Psoas muscle (tissue), 8 donors: Measurements from ENCODE around the gene VPS72. TPM values are rescaled to one million over a fixed set of nuclear protein-coding genes. Genes with fewer than 3 reads are reported as not detected.
A peak's percentile ranks its signal among the peaks of the same experiment; 100 is the strongest.

Experiments
- ATAC-seq, 4 donors: fragments of 200-7000 bp; cut with Tn5 transposase; one replicate each; pipeline ENCODE4 v1.9.1; 2020; ENCODE audit warnings: moderate library complexity in 3 of 4, mild to moderate bottlenecking in 2 of 4
- DNase-seq, 2 donors: peaks; one replicate each; pipeline ENCODE4 v3.0.0-alpha.2; 2020
- H3K27ac ChIP-seq: fragments of 200-600 bp; one replicate; pipeline ENCODE4 v1.8.0; 2022
- H3K27me3 ChIP-seq, 3 donors: fragments of 200-600 bp in 1 of 3; one replicate each; pipeline versions ENCODE4 v1.6.1 to v1.8.0; 2013 to 2022; ENCODE audit warnings: low read length in 2 of 3, mild to moderate bottlenecking in 2 of 3, moderate library complexity in 1 of 3; ENCODE audit not compliant: insufficient read depth in 3 of 3
- H3K36me3 ChIP-seq, 2 donors: fragments of 200-600 bp in 1 of 2; one replicate each; pipeline versions ENCODE4 v1.6.1 to v1.8.0; 2013 to 2022; ENCODE audit warnings: low read depth in 1 of 2, mild to moderate bottlenecking in 1 of 2, moderate library complexity in 1 of 2; ENCODE audit not compliant: insufficient read depth in 1 of 2
- H3K4me1 ChIP-seq: fragments of 200-600 bp; one replicate; pipeline ENCODE4 v1.8.0; 2022
- H3K4me3 ChIP-seq: fragments of 200-600 bp; one replicate; pipeline ENCODE4 v1.8.0; 2022; ENCODE audit warnings: mild to moderate bottlenecking
- H3K9me3 ChIP-seq: fragments of 200-600 bp; one replicate; pipeline ENCODE4 v1.8.0; 2022
- WGBS, 3 donors: extraction: QIAGEN DNeasy Blood & Tissue Kit; methylation state at CpG; one replicate each; pipeline versions ENCODE4 v1.1.6 to v1.1.7; 2013; 5-methylcytosine and 5-hydroxymethylcytosine counted together
- intact Hi-C, 2 donors: fragments of 100-400 bp; cut with DNase I; formaldehyde crosslinking; loops; one replicate each; pipeline versions ENCODE4 v1.11.0 to v1.14.2; 2022
- polyA plus RNA-seq, 3 donors: library from polyadenylated mRNA; stranded (reverse); fragments of 200-250 nt; gene quantifications; one replicate each; pipeline ENCODE4 v1.2.3, GENCODE V29; 2013
- total RNA-seq, 4 donors: library from RNA; stranded (reverse); fragmentation: NEBNext Ultra II Directional in 2 of 4; extraction: Animal tissue kit (Norgen Biotek cat#: 25700) in 2 of 4; gene quantifications; one replicate each; pipeline versions ENCODE4 v1.2.1 to v1.2.4, GENCODE V29; 2021 to 2023
- TF ChIP-seq, protein P1 (sequence below): fragments of 200-600 bp; IDR thresholded peaks from one replicate; pipeline ENCODE4 v1.8.0; 2022; ENCODE audit warnings: antibody characterized with exemption
- donor health status: healthy with polysubstance abuse.
- donor health status: DM: no; HTN: no; CAD: no; lungs with moderate emphysema.
- donor health status: Bipolar disorder and iron deficiency.
- donor health status: healthy.
- donor health status: DM: yes; HTN: yes; CAD: no.
- donor health status: DM: no; HTN: no; CAD: no.
- donor health status: DM: no; HTN: no; CAD: no.
- donor health status: DM: yes; HTN: yes; CAD: no.

VPS72 gene
- total and polyA plus RNA-seq, 7 donors: 30.8 to 112 (median 66.0) TPM

DNA sequence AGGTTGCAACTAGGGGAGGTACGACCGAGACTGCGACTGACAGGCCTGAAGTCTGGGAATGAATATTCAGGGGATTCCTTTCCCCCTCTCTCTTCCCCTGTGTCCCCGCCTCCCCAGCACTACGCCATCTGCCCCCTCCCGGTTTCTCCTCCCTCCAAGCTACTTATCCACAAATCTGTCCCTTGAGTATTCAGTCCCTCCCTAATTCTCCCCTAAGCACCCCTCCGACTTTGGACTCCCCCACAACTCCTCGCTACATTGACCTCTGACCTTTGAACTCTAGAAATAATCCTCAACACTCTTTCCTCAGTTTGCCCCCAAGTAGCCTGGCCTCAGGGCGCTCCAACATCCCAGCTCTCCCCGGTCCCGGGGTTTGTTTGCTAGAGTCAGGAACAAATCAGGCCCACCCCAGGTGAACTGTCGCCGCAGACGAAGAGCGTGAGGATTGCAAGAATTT is 24.7 kb downstream of the VPS72 start:
- Histone ChIP-seq H3K9me3 (no peaks in the 10 kb centered on the region), H3K4me1 (peaks cover 42% of the 10 kb centered on the region), H3K4me3 (peak overlapping the region; percentile 80), H3K27me3 (no peaks in the 10 kb centered on the region), H3K27ac (peak overlapping the region; percentile 92), H3K36me3 (peaks cover 5 to 41% of the 10 kb centered on the region in 2 donors)
- intact Hi-C loops: no loop called here
- ATAC-seq: peak; percentile 11 to 29 (median 18)
- peak; percentile 52 to 79 for DNase-seq
- whole genome bisulfite sequencing, 3 donors: 2 to 3% (median 3%) methylated on average over 14 to 15 of the region's 15 CpGs
- TF ChIP-seq, protein P1, sequence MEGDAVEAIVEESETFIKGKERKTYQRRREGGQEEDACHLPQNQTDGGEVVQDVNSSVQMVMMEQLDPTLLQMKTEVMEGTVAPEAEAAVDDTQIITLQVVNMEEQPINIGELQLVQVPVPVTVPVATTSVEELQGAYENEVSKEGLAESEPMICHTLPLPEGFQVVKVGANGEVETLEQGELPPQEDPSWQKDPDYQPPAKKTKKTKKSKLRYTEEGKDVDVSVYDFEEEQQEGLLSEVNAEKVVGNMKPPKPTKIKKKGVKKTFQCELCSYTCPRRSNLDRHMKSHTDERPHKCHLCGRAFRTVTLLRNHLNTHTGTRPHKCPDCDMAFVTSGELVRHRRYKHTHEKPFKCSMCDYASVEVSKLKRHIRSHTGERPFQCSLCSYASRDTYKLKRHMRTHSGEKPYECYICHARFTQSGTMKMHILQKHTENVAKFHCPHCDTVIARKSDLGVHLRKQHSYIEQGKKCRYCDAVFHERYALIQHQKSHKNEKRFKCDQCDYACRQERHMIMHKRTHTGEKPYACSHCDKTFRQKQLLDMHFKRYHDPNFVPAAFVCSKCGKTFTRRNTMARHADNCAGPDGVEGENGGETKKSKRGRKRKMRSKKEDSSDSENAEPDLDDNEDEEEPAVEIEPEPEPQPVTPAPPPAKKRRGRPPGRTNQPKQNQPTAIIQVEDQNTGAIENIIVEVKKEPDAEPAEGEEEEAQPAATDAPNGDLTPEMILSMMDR: no peak

DNA sequence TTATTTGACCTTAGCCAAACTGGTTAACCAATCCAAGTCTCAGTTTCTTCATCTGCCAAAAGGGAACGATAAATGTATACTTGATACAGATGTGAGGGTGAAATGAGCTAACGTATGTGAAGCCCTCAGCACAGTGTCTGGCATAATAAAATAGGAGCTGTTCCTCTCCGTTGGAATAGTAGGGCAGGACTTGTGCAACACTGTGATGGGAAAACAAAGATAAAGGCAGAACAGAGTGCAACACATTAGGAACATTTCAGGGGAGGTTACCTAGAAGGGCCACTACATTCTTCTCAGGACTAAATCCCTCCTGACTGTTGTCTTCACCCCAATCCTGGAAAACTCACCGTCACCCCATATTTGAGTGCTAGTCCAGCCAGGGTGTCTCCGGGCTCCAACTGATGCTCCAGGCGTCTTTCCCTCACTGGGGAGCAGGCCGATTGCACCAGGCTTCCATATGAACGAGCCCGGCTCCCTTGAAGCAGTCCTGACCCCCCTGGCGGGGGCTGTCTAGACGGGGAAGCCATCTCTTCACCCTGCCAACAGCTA is 25.2 kb downstream of the VPS72 start:
- TF ChIP-seq, protein P1: no peak
- peak in 3 of 4 donors; percentile 12 to 30 (median 18) for ATAC-seq
- WGBS, 3 donors: 11 to 18% (median 12%) methylated on average over 11 of the region's 11 CpGs
- H3K36me3 ChIP-seq: peaks cover 6 to 42% of the 10 kb centered on the region in 2 donors
- no peak for DNase-seq
- intact Hi-C loops: no loop called here
- H3K9me3 ChIP-seq: no peaks in the 10 kb centered on the region
- H3K27ac ChIP-seq: peak overlapping the region; percentile 92
- H3K4me1 ChIP-seq: peaks cover 37% of the 10 kb centered on the region
- H3K4me3 ChIP-seq: peak overlapping the region; percentile 80
- H3K27me3 ChIP-seq: no peaks in the 10 kb centered on the region

GRCh38 chr1:151159373-151159772 is 30.6 kb downstream of the VPS72 start:
- ATAC-seq: no peak
- Histone ChIP-seq H3K27ac (peak overlapping the region; percentile 32), H3K36me3 (peaks cover 6 to 44% of the 10 kb centered on the region in 2 donors), H3K27me3 (no peaks in the 10 kb centered on the region), H3K4me3 (no peak overlapping the region), H3K4me1 (peaks cover 5% of the 10 kb centered on the region), H3K9me3 (no peaks in the 10 kb centered on the region)
- TF ChIP-seq, protein P1: no peak
- DNase-seq: no peak
- intact Hi-C loops: loop anchor here (5.0 kb wide), 1 partner anchor 132 kb away; no protein-coding TSS in a partner anchor

- ATAC-seq (peak in 3 of 4 donors; percentile 24 to 73 (median 30)), DNase-seq (no peak)
- intact Hi-C loops: loop anchor here (5.0 kb wide), 1 partner anchor 132 kb away; no protein-coding TSS in a partner anchor
- Histone ChIP-seq H3K4me1 (no peaks in the 10 kb centered on the region), H3K27me3 (no peaks in the 10 kb centered on the region), H3K27ac (peak overlapping the region; percentile 32), H3K36me3 (peaks cover 6 to 44% of the 10 kb centered on the region in 2 donors), H3K9me3 (no peaks in the 10 kb centered on the region), H3K4me3 (no peak overlapping the region)
- TF ChIP-seq, protein P1: no peak
- WGBS, 3 donors: 73 to 79% (median 73%) methylated on average over 22 of the region's 22 CpGs
Observed at GRCh38 chr1:151158751-151159251, 31.2 kb downstream of the VPS72 start.
